Neuronal stem cell (in vitro differentiated cells): ENCODE data around the gene SNX32.

ENCODE experiments used
- DNase-seq: peaks from one replicate; pipeline ENCODE4 v3.0.0-alpha.2; 2013; ENCODE audit warnings: low spot score
- H2AFZ ChIP-seq: one replicate; pipeline ENCODE4 v1.6.1; 2013; ENCODE audit warnings: mild to moderate bottlenecking, low read length, inconsistent platforms
- H2AK5ac ChIP-seq: 2 replicates; pipeline ENCODE4 v1.6.1; 2013; ENCODE audit warnings: low read depth, mild to moderate bottlenecking, inconsistent platforms, low read length, moderate library complexity, mixed read lengths
- H2BK120ac ChIP-seq: 2 replicates; pipeline ENCODE4 v1.6.1; 2013; ENCODE audit warnings: low read depth, mild to moderate bottlenecking, inconsistent platforms, low read length, moderate library complexity, mixed read lengths
- H2BK12ac ChIP-seq: one replicate; pipeline ENCODE4 v1.6.1; 2013; ENCODE audit warnings: low read length, inconsistent platforms
- H2BK15ac ChIP-seq: 2 replicates; pipeline ENCODE4 v1.6.1; 2013; ENCODE audit warnings: mild to moderate bottlenecking, low read length, inconsistent platforms, mixed read lengths
- H2BK5ac ChIP-seq: one replicate; pipeline ENCODE4 v1.6.1; 2013; ENCODE audit warnings: inconsistent platforms, mild to moderate bottlenecking, low read length, moderate library complexity
- H3K14ac ChIP-seq: one replicate; pipeline ENCODE4 v1.6.1; 2013; ENCODE audit warnings: low read length, inconsistent platforms
- H3K18ac ChIP-seq: 2 replicates; pipeline ENCODE4 v1.6.1; 2013; ENCODE audit warnings: low read length, inconsistent platforms
- H3K23ac ChIP-seq: 2 replicates; pipeline ENCODE4 v1.6.1; 2013; ENCODE audit warnings: low read depth, mild to moderate bottlenecking, mixed read lengths, low read length, inconsistent platforms; ENCODE audit not compliant: poor library complexity
- H3K27ac ChIP-seq: replicated peaks from 3 replicates; pipeline ENCODE4 v1.5.1; 2013; ENCODE audit warnings: low read length, inconsistent platforms
- H3K27me3 ChIP-seq, 3 experiments: 2 replicates each; pipeline ENCODE4 v1.6.1; 2013; ENCODE audit warnings: low read length in 3 of 3, mild to moderate bottlenecking in 2 of 3, inconsistent platforms in 1 of 3, low read depth in 1 of 3, mixed read lengths in 1 of 3, moderate library complexity in 1 of 3; ENCODE audit not compliant: control insufficient read depth in 3 of 3, insufficient read depth in 3 of 3
- H3K36me3 ChIP-seq, 2 donors: replicated peaks in 1 of 2; 2 replicates each; pipeline ENCODE4 v1.6.1; 2013; ENCODE audit warnings: low read length in 2 of 2; ENCODE audit not compliant: control insufficient read depth in 2 of 2, insufficient read depth in 2 of 2
- H3K4ac ChIP-seq: 2 replicates; pipeline ENCODE4 v1.6.1; 2013; ENCODE audit warnings: inconsistent platforms, mild to moderate bottlenecking, low read length, moderate library complexity
- H3K4me1 ChIP-seq, 2 donors: 1 replicate in 1 of 2; 2 replicates in 1 of 2; pipeline ENCODE4 v1.6.1; 2013; ENCODE audit warnings: low read length in 2 of 2, low read depth in 1 of 2; ENCODE audit not compliant: control insufficient read depth in 2 of 2, insufficient read depth in 1 of 2
- H3K4me2 ChIP-seq: one replicate; pipeline ENCODE4 v1.6.1; 2013; ENCODE audit warnings: mild to moderate bottlenecking, low read length, inconsistent platforms; ENCODE audit not compliant: insufficient read depth, poor library complexity, severe bottlenecking
- H3K4me3 ChIP-seq, 2 donors: 2 replicates each; pipeline ENCODE4 v1.5.1; 2013; ENCODE audit warnings: low read length in 2 of 2, mild to moderate bottlenecking in 2 of 2, inconsistent platforms in 1 of 2, moderate library complexity in 1 of 2
- H3K79me1 ChIP-seq: one replicate; pipeline ENCODE4 v1.6.1; 2013; ENCODE audit warnings: low read depth, mild to moderate bottlenecking, inconsistent platforms, low read length, moderate library complexity
- H3K9ac ChIP-seq: one replicate; pipeline ENCODE4 v1.6.1; 2013; ENCODE audit warnings: mild to moderate bottlenecking, low read depth, low read length, inconsistent platforms; ENCODE audit not compliant: poor library complexity
- H3K9me3 ChIP-seq, 2 donors: replicated peaks in 1 of 2; 2 replicates each; pipeline versions ENCODE3 to v1.6.1; 2013; ENCODE audit warnings: low read length in 2 of 2, mild to moderate bottlenecking in 2 of 2, inconsistent platforms in 1 of 2, low read depth in 1 of 2, mixed read lengths in 1 of 2, moderate library complexity in 1 of 2; ENCODE audit not compliant: control insufficient read depth in 2 of 2, insufficient read depth in 1 of 2
- H4K8ac ChIP-seq: one replicate; pipeline ENCODE4 v1.6.1; 2013; ENCODE audit warnings: low read depth, mild to moderate bottlenecking, inconsistent platforms, low read length, moderate library complexity
- H4K91ac ChIP-seq: one replicate; pipeline ENCODE4 v1.6.1; 2013; ENCODE audit warnings: low read length, low read depth, mild to moderate bottlenecking, inconsistent platforms; ENCODE audit not compliant: poor library complexity
- WGBS, 2 donors: extraction: QIAGEN DNeasy Blood & Tissue Kit; methylation state at CpG; one replicate each; pipeline ENCODE4 v1.1.7; 2013; ENCODE audit warnings: missing lambda C conversion rate in 2 of 2, mixed read lengths in 1 of 2; ENCODE audit not compliant: insufficient read length in 2 of 2, insufficient replicate concordance in 1 of 2; ENCODE audit errors: extremely low coverage in 2 of 2; 5-methylcytosine and 5-hydroxymethylcytosine counted together

Gene SNX32

DNA sequence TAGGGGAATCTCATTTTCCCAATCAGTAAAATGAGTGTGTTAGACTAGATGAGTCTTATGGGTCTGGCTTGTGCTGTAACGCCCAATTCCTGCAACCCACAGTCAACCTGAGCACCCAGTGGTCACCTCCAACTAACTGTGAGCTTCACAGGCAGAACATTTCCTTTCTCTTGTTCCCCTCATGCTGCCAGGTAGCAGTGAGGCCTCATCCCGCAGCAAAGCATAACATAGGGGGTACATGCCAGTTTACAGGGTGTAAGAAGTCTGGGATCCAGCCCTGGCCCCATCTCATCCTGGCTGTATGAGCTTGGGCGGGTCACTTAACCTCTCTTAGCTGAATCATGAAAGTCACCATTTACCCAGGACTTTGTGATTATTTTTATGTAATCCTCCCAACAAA is 35.1 kb downstream of the SNX32 start:
- Histone ChIP-seq H2AK5ac (no peak overlapping the region), H3K79me1 (peaks cover 3% of the 10 kb centered on the region), H3K14ac (no peak overlapping the region), H2BK120ac (no peak overlapping the region), H4K91ac (no peak overlapping the region), H3K4me1 (peaks cover 5 to 22% of the 10 kb centered on the region in 2 donors), H3K9me3 (no peaks in the 10 kb centered on the region), H3K18ac (no peak overlapping the region), H2BK15ac (no peak overlapping the region), H4K8ac (no peak overlapping the region), H2AFZ (no peak overlapping the region), H3K27ac (no peak overlapping the region), H3K4ac (no peak overlapping the region), H3K9ac (no peak overlapping the region), H3K36me3 (peaks cover 17 to 40% of the 10 kb centered on the region in 2 donors), H2BK5ac (no peak overlapping the region), H3K23ac (no peak overlapping the region), H3K4me3 (no peak overlapping the region), H3K4me2 (no peak overlapping the region), H3K27me3 (peaks cover 0 to 5% (median 0%) of the 10 kb centered on the region in 3 experiments), H2BK12ac (no peak overlapping the region)
- DNase-seq: no peak
- WGBS, 2 donors: no CpG with 5 or more reads among the region's 3 CpGs

- H3K9ac ChIP-seq: no peak overlapping the region
- H3K4ac ChIP-seq: no peak overlapping the region
- peaks cover 0 to 5% (median 0%) of the 10 kb centered on the region in 3 experiments for H3K27me3 ChIP-seq
- H3K36me3 ChIP-seq: peaks cover 9 to 31% of the 10 kb centered on the region in 2 donors
- H2BK12ac ChIP-seq: peak overlapping the region; percentile 31
- H2BK15ac ChIP-seq: no peak overlapping the region
- peaks cover 5 to 22% of the 10 kb centered on the region in 2 donors for H3K4me1 ChIP-seq
- H4K91ac ChIP-seq: peak overlapping the region; percentile 89
- peak overlapping the region; percentile 43 for H2BK5ac ChIP-seq
- no peaks in the 10 kb centered on the region for H3K9me3 ChIP-seq
- H3K18ac ChIP-seq: no peak overlapping the region
- H2AK5ac ChIP-seq: peak overlapping the region; percentile 91
- no peak overlapping the region for H2AFZ ChIP-seq
- no CpG with 5 or more reads among the region's 24 CpGs for WGBS, 2 donors
- peak overlapping the region; percentile 88 for H4K8ac ChIP-seq
- no peak overlapping the region for H3K4me3 ChIP-seq
- H3K23ac ChIP-seq: peak overlapping the region; percentile 87
- peaks cover 3% of the 10 kb centered on the region for H3K79me1 ChIP-seq
- no peak overlapping the region for H3K27ac ChIP-seq
- no peak overlapping the region for H2BK120ac ChIP-seq
- no peak for DNase-seq
- no peak overlapping the region for H3K4me2 ChIP-seq
- H3K14ac ChIP-seq: no peak overlapping the region
These were observed 36.0 kb downstream of the SNX32 start for GRCh38 chr11:65869643-65870306.

GRCh38 chr11:65870307-65870658 is 36.5 kb downstream of the SNX32 start:
- H3K4me3 ChIP-seq: no peak overlapping the region
- H2BK15ac ChIP-seq: no peak overlapping the region
- H2BK120ac ChIP-seq: no peak overlapping the region
- peak overlapping the region; percentile 13 for H2AK5ac ChIP-seq
- peaks cover 6 to 26% of the 10 kb centered on the region in 2 donors for H3K36me3 ChIP-seq
- peaks cover 5 to 22% of the 10 kb centered on the region in 2 donors for H3K4me1 ChIP-seq
- no peak overlapping the region for H3K14ac ChIP-seq
- no peak overlapping the region for H3K4me2 ChIP-seq
- no peaks in the 10 kb centered on the region for H3K9me3 ChIP-seq
- no peak overlapping the region for H2BK12ac ChIP-seq
- no CpG with 5 or more reads among the region's 11 CpGs for WGBS, 2 donors
- peak overlapping the region; percentile 43 for H2BK5ac ChIP-seq
- peak overlapping the region; percentile 87 for H3K23ac ChIP-seq
- H3K27ac ChIP-seq: no peak overlapping the region
- no peak overlapping the region for H4K8ac ChIP-seq
- peaks cover 3% of the 10 kb centered on the region for H3K79me1 ChIP-seq
- DNase-seq: no peak
- peaks cover 0 to 5% (median 0%) of the 10 kb centered on the region in 3 experiments for H3K27me3 ChIP-seq
- H3K18ac ChIP-seq: peak overlapping the region; percentile 32
- H3K4ac ChIP-seq: no peak overlapping the region
- H3K9ac ChIP-seq: no peak overlapping the region
- no peak overlapping the region for H2AFZ ChIP-seq
- H4K91ac ChIP-seq: peak overlapping the region; percentile 89

GRCh38 chr11:65870706-65871681 is 37.2 kb downstream of the SNX32 start:
- Histone ChIP-seq H3K14ac (no peak overlapping the region), H4K91ac (no peak overlapping the region), H3K18ac (no peak overlapping the region), H3K4ac (no peak overlapping the region), H3K27ac (no peak overlapping the region), H3K9me3 (no peaks in the 10 kb centered on the region), H3K36me3 (peaks cover 4 to 19% of the 10 kb centered on the region in 2 donors), H3K79me1 (peaks cover 3% of the 10 kb centered on the region), H2BK15ac (peak overlapping the region; percentile 71), H3K4me2 (no peak overlapping the region), H2BK5ac (no peak overlapping the region), H3K27me3 (peaks cover 0 to 5% (median 0%) of the 10 kb centered on the region in 3 experiments), H3K4me3 (no peak overlapping the region), H2AK5ac (peak overlapping the region; percentile 94), H2AFZ (peak overlapping the region; percentile 75), H2BK12ac (peak overlapping the region; percentile 16), H2BK120ac (no peak overlapping the region), H3K23ac (peak overlapping the region; percentile 47), H3K9ac (no peak overlapping the region), H4K8ac (no peak overlapping the region), H3K4me1 (peaks cover 5 to 22% of the 10 kb centered on the region in 2 donors)
- WGBS, 2 donors: no CpG with 5 or more reads among the region's 24 CpGs
- DNase-seq: no peak
